Iris pigment epithelial cell (primary cell): ENCODE results near the gene CELF4.

ENCODE experiments used
- DNase-seq: peaks from one replicate; pipeline ENCODE4 v3.0.0-alpha.2; 2011; ENCODE audit warnings: low read depth

CELF4 gene

GRCh38 chr18:37572736-37573135 lies 7.1 kb upstream of the CELF4 start:
- DNase-seq, result no peak

- no peak for DNase-seq
These were observed 5.7 kb upstream of the CELF4 start for GRCh38 chr18:37571266-37571665.

- no peak for DNase-seq
These were observed 4.8 kb upstream of the CELF4 start for GRCh38 chr18:37570336-37570930.

GRCh38 chr18:37568671-37569070 lies 3.1 kb upstream of the CELF4 start:
- DNase-seq, result no peak

- no peak for DNase-seq
These were observed 2.4 kb upstream of the CELF4 start for GRCh38 chr18:37567994-37568359.

- DNase-seq, result no peak
These were observed 1.7 kb upstream of the CELF4 start for GRCh38 chr18:37567061-37567993.

GRCh38 chr18:37566479-37567060 lies 972 bp upstream of the CELF4 start:
- peak; percentile 6 for DNase-seq

GRCh38 chr18:37565977-37566478 lies 430 bp upstream of the CELF4 start:
- peak; percentile 44 for DNase-seq

GRCh38 chr18:37564711-37565100 lies 892 bp downstream of the CELF4 start:
- DNase-seq, result peak; percentile 39

GRCh38 chr18:37563931-37564392 lies 1.6 kb downstream of the CELF4 start:
- no peak for DNase-seq

GRCh38 chr18:37561986-37562385 lies 3.6 kb downstream of the CELF4 start:
- DNase-seq, result no peak

GRCh38 chr18:37560003-37560402 lies 5.6 kb downstream of the CELF4 start:
- no peak for DNase-seq

GRCh38 chr18:37559194-37559593 lies 6.4 kb downstream of the CELF4 start:
- no peak for DNase-seq

GRCh38 chr18:37554399-37554787 lies 11.2 kb downstream of the CELF4 start:
- DNase-seq, result no peak

GRCh38 chr18:37553633-37554398 lies 11.8 kb downstream of the CELF4 start:
- no peak for DNase-seq

- no peak for DNase-seq
These were observed 13.3 kb downstream of the CELF4 start for GRCh38 chr18:37552286-37552685.

GRCh38 chr18:37551846-37552245 lies 13.8 kb downstream of the CELF4 start:
- no peak for DNase-seq

GRCh38 chr18:37551249-37551648 lies 14.3 kb downstream of the CELF4 start:
- no peak for DNase-seq

GRCh38 chr18:37550118-37550875 lies 15.3 kb downstream of the CELF4 start:
- no peak for DNase-seq

- no peak for DNase-seq
These were observed 16.8 kb downstream of the CELF4 start for GRCh38 chr18:37548679-37549289.
